HT1080 (cell line): ENCODE measurements around the gene MFN1. TPM values are rescaled to one million over a fixed set of nuclear protein-coding genes. Genes with fewer than 3 reads are reported as not detected.

Experiments
- DNase-seq: peaks from one replicate; pipeline ENCODE4 v3.0.0-alpha.2; 2015; ENCODE audit warnings: low read depth
- total RNA-seq: library from RNA; depleted of rRNA; stranded (reverse); fragments of >200 nt; shearing (Covaris generic); gene quantifications from 2 replicates; pipeline ENCODE4 v1.2.3, GENCODE V29; 2014; rRNA removed

The MFN1 gene
- total RNA-seq, 1 experiment from 2014 or later: 45.8 TPM

DNA sequence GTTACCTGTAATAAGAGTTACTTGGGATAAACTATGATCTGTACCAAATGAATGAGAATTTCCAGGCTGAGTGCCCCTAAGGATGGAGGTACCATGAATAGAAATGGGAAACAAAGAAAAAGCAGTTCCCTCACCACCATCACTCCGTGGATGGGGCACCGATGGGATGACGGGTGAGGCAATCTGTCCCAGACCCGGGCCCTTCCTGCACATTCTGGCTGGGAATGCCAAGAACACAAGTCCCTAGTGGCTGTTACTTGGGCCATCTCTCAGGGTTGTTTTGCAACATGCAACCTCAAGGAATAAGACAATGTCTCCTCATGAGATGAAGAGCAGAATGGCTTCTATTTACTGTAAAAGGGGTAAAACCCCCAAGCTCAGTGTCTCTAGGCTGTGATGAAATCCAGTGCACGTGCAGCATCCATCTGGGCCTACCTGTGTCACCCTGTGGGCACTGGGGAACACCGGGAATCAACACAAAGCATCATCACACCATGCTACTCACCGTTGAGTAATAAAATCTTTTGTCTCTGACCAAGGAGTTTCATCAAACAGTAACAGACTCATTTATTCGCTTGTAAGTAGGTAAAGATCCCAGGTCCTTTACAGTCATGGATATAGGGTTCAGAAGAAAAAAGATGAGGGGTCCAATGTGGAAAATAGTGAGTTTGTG is 81.5 kb downstream of the MFN1 start:
- DNase-seq: no peak

DNA sequence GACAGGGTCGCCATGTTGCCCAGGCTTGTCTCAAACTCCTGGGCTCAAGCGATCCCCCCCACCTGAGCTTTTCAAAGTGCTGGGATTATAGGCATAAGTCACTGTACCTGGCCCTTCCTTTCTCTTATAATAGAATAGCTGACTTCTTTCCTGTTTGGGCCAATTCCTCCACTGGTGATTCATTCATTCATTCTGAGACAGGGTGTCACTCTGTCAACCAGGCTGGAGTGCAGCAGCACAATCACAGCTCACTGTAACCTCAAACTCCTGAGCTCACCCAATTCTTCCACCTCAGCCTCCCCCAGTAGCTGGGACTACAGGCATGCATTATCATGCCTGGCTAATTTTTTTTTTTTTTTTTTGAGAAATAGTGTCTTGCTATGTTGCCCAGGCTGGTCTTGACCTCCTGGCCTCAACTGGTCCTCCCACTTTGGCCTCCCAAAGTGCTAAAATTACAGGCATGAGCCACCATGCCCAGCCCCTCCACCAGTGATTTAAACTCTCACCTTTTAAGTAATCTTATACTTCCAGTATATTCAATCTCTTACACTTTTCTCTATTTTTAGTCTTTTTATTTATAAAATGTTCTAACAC is 82.9 kb downstream of the MFN1 start:
- DNase-seq: peak; percentile 73

DNA sequence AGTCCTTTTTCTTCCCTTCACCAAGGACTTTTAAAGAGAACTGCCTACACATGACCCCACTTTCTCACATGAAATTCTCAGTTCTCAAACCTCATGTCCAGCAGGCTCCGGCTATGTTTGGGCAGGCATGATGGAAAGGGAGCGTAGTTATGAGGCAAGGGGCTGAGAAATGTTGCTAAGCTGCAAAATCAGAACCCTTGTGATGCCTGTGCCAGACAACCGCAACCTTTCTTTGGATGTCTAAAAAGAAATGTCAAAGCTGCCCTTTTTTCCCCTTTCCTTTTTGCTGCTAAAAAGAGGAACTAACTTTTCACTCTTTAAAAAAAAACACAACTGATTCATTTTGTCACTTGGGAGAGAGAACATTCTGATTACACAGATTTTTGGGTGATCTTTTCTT is 84.5 kb downstream of the MFN1 start:
- DNase-seq: no peak

DNA sequence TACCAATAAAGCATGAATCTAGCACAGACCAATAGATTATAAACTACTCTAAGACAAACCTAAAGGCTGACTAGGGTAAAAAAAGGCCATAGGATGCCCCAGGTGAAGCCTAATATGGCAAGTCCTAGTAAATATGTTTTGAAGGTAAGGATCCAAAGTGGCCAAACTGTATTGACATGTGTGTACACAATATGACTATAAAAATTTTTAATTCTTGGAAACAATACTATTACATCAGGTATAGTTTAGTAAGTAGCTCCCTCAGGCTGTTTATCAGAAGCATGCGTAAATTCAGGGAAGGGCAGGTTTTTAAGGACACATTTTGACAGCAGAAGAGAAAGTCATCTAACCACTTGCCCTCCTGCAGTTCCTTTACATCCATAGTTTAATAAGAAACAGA is 84.9 kb downstream of the MFN1 start:
- DNase-seq: no peak

DNA sequence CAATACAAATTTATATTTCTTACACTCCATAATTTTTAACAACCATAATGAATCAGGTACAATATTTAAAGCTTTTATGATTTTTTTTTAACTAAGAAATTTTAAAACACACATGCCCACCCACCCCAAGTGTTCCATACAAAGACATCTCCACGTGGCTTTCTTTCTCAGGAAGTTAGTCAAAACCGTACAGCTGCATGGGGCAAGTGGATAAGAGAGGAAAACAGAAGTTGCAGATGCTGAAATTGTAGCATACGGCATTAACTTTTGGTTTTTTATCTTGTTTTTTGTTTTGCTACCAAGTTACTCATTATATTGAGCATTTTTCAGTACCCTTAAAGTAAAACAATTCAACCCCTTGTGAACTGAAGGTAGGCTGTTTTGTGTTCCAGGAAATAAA is 89.0 kb downstream of the MFN1 start:
- no peak for DNase-seq

DNA sequence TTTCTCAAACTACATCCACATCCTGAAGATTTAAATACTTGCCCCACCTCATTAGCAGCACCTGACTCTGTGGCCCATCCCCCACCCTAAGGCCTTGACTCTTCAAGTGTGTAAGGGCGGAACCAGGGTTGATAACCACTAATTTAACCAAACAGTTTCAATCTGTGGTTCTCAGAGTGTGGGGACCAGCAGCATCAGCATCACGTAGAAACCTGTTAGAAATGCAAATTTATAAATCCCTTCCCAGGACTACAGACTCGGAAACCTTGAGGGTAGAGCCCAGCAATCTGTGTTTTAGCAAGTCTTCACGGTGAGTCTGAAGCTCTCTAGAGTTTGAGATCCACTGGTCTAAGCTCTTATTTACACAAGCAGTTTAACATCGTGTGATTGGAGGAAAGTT is 91.3 kb downstream of the MFN1 start:
- DNase-seq: no peak

Other genes with a start within 250 kb of the MFN1 start
- 20.7 and 23.6 TPM in 2 replicates for gene PIK3CA, start 199.4 kb upstream of the MFN1 start, total RNA-seq
- 0.23 and 0.45 TPM in 2 replicates for gene KCNMB3, start 96.6 kb upstream of the MFN1 start, total RNA-seq
- 102 and 105 TPM in 2 replicates for gene ZNF639, start 24.7 kb upstream of the MFN1 start, total RNA-seq
- gene GNB4, start 103.8 kb downstream of the MFN1 start, total RNA-seq: 60.5 and 61.1 TPM in 2 replicates
- gene ACTL6A, start 215.2 kb downstream of the MFN1 start, total RNA-seq: 135 and 170 TPM in 2 replicates